IPS-NIHi7 (cell line): ENCODE results near the gene ATP1A2.

Experiments
- DNase-seq: peaks from one replicate; pipeline ENCODE4 v3.0.0; 2012; ENCODE audit warnings: mixed read lengths; ENCODE audit errors: extremely low spot score

ATP1A2 gene

DNA sequence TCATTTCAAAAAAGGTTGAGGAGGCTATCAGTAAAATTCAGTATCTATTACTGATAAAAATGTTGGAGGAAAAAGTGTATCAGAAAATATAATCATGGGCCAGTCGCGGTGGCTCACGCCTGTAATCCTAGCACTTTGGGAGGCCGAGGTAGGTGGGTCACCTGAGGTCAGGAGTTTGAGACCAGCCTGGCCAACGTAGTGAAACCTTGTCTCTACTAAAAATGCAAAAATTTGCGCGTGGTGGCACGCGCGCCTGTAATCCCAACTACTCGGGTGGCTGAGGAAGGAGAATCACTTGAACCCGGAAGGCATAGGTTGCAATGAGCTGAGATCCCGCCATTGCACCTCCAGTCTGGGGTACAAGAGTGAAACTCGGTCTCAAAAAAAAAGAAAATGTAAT is 30.5 kb downstream of the ATP1A2 start:
- DNase-seq = no peak

DNA sequence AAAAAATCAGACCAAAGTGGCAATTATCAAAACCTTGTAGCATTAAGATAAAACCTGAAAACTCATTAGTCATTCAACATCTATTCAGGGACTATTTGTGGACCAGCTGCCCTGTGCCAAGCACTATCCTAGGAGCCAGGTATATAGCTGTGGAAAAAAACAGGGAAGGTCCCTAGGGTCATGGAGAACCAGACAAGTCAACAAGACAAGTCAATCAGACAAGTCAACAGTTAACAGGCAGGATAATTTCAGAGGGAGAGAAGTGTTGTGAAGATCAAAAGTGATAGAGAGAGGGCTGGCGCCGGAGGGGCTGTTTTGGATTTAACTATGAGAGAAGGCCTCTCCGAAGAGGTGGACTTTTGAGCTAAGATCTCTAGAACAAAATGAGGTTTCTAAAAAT is 32.6 kb downstream of the ATP1A2 start:
- DNase-seq = no peak

DNA sequence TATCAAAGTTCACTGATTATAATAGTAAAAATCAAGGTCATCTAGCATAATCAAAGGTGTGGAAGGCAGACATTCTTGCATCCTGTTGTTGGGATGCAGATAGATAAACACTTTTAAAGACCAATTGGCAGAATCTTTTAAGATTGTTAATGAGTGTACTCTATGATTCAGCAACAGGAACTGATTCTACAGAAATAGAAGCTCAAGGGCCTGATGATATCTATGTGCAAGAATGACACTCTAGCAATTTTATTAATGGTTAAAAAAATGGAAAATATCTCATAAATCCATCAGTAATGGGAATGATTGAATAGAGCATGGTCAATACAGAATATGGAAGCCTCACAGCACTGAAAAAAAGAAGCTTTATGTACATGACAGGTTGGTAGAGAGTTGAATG is 33.7 kb downstream of the ATP1A2 start:
- no peak for DNase-seq

DNA sequence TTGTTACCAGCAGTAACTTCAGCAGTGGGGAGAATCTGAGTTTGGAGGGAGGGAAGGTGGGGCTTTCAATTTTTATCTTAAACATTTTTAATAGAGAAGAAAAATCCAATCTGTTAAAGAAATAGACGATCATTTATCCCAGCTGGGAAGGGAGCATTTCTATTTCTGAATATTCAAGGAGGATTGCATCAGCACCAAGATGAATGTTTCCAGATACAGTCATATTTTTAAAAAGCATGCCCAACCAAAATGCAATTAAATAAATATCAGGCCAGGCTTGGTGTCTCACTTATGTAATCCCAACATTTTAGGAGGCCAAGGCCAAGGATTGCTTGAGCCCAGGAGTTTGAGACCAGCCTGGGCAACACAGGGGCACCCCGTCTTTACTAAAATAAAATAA is 34.2 kb downstream of the ATP1A2 start:
- no peak for DNase-seq

DNA sequence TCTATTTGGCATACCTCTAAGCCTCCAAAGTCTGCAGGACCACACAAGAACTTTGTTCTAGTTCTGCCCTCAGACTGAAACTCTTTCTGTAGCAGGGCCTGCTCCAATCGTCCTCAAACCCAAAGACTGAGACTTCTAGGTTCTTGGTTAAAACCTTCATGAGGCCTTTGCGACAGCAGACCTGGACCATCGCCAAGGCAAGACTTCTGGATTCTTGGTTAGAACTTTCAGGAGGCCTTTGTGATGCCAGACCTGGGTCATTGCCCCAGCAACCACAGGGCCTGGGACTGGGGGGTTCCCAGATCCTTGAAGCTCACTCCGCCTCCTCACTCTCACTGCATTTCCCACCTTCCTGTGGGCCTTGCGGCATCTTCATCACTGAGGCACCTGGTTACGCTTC is 35.7 kb downstream of the ATP1A2 start, which contains the start of gene ATP1A4:
Gene ATP1A4, plus strand, starts transcription at position 301 of the 400 bp plus-strand sequence. CDS start 438 bp downstream, outside the sequence.
- no peak for DNase-seq

DNA sequence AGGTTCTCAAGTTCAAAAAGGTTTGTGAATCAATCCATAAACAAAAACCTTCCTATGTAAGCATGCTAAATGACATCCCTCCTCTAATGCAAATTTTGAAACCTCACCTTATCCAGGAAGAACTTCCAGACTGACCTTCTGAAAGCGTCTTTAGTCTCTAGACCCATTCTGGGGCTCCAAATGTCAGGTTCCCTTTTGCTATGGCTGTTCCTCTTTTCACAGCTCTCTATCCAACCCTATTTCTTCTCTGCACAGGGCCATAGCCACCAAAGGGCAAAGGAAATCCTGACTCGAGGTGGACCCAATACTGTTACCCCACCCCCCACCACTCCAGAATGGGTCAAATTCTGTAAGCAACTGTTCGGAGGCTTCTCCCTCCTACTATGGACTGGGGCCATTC is 39.2 kb downstream of the ATP1A2 start:
- DNase-seq = no peak

DNA sequence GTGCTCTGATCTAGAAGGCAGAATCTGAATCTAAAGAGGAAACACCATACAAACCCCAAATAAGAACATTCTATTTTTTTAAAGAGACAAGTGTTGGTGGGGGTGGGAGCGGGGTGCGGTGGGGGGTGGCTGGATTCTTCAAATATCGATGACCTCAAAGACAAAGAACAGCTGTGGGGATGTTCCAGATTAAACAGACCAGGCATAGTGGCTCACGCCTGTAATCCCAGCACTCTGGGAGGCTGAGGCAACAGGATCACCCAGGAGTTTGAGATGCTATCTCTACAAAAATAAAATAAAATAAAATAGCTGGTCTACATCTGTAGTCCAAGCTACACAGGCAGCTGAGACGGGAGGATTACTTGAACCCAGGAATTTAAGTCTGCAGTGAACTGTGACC is 40.8 kb downstream of the ATP1A2 start:
- no peak for DNase-seq

DNA sequence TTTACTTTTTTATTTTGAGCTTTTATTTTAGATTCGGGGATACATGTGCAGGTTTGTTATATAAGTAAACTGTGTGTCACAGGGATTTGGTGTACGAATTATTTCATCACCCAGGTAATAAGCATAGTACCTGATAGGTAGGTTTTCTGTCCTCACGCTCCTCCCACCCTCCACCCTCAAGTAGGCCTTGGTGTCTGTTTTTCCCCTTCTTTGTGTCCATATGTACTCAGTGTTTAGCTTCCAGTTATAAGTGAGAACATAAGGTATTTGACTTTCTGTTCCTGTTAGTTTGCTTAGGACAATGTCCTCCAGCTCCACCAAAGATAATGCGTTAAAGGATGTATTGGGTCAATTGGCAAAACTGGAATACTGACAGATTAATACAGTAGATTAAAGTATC is 41.6 kb downstream of the ATP1A2 start:
- DNase-seq = no peak

DNA sequence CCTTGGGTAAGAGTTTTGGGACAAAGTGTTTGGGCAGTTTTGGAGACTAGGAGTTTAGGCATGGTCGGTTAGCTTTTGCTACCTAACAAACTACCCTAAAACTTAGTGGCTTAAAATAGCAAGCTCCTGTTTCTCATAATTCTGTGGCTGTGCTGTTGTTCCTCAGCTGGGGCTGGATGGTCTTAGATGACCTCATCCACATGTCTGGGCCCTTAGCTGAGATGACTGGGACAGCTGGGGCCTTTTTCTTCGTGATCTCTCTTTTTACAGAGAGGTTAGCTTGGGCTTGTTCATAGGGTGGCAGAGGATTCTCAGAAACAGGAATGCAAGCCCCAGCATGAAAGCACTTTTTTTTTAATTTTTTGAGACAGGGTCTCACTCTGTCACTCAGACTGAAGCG is 42.5 kb downstream of the ATP1A2 start:
- no peak for DNase-seq

DNA sequence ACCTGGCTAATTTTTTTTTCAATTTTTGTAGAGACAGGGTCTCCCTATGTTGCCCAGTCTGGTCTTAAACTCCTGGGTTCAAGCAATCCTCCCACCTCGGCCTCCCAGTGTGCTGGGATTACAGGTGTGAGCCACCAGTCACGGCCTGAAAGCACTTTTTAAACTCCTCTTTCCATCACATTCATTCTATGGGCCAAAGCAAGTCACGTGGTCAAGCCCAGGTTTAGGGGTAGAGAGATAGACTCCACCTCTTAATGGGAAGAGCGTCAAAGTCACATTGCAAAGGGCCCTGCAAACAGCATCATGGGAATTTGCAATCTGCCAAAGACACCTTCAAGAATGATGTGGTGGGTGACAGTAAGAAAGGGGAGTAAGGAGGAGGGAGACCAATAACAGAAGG is 43.0 kb downstream of the ATP1A2 start:
- DNase-seq = no peak

DNA sequence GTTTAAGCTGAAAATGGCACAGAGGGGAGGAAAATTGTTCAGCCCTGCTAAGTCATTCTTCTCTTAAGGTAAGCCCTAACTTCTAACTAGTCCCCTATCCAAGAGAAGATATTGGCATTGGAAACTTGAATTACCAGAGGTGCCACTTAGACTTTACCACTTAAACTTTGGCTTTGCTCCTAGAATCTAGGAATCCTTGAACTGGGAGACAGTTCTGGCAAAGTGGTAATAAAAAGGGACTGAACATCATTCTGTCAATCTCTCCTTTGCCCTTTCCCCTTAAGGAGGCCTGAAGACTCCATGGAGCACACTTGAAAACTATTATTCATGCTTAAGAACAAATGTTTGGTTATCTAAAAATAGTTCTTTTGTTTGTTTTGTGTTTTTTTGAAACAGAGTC is 44.3 kb downstream of the ATP1A2 start:
- no peak for DNase-seq

DNA sequence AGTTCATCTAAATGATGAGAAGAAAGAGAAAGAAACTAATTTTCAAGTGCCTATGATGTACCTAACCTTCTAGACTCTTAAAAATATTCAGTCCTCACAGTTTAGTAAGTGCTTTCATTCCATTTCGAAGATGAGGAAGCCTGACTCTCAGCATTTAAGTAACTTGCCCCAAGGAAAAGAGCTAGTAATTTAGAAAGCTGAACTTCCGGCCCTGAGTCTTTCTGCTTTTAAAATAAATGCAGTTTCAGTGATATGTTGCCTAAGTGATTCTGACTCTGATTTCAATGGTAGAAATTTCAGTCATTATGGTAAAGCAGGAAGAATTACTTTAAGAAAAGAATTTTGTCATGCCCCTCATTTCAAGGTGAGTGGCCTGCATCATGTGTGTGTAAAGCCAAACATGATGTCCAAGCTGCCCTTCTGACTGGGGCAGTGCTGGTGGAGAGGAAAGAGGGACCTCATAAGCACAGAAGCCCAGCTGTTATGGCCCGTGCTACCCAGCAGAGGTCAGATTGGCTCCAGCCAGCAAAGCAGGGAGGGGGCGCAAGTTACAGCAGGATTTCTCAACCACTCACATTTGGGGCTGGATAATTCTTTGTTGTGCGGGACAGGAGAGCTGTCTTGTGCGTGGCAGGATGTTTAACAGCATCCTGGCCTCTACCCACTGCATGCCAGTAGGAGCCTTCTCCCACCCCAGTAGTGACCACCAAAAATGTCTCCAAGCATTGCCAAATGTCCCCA is 46.6 kb downstream of the ATP1A2 start:
- peak; percentile 85 for DNase-seq

DNA sequence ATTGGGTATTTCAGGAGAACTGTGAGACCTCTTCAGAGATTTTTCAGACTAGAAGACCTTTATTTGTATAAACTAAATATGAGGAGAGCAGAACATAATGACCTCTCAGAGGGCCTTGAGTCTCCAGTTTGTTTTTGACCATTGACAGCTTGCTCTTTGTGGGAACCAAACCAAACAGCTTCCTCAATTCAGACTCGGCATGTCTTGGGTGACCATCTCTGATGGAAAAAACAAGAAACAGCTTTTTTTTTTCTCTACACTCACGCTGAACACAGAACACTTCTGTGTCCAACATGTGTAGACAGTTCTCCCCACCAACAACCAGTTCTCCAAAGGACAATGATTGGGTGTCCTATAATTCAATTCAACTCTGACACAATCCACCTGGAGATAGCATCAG is 47.4 kb downstream of the ATP1A2 start:
- DNase-seq = no peak

DNA sequence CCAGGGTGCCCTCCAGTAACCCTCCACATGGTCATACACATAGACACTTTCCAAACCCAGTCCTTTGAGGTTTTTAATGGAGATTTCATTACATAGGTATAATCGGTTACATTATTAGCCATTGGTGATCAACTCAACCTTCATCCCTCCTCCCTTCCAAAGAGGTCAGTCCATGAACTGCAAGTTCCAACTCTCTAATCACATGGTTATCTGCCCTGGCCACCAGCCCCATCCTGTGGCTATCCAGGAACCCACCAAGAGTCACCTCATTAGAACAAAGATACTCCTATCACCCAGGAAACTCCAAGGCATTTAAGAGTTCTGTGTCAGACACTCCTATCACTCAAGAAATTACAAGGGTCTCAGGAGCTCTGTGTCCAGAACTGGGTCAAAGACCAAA is 48.1 kb downstream of the ATP1A2 start:
- DNase-seq = no peak

DNA sequence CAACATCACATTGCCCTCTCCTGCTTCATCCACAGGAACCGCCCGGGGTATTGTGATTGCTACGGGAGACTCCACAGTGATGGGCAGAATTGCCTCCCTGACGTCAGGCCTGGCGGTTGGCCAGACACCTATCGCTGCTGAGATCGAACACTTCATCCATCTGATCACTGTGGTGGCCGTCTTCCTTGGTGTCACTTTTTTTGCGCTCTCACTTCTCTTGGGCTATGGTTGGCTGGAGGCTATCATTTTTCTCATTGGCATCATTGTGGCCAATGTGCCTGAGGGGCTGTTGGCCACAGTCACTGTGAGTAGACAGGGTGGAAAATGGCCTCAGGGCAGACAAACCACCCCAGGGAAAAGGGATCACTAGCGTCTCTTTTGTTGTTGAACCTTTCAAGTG is 48.6 kb downstream of the ATP1A2 start:
- no peak for DNase-seq

DNA sequence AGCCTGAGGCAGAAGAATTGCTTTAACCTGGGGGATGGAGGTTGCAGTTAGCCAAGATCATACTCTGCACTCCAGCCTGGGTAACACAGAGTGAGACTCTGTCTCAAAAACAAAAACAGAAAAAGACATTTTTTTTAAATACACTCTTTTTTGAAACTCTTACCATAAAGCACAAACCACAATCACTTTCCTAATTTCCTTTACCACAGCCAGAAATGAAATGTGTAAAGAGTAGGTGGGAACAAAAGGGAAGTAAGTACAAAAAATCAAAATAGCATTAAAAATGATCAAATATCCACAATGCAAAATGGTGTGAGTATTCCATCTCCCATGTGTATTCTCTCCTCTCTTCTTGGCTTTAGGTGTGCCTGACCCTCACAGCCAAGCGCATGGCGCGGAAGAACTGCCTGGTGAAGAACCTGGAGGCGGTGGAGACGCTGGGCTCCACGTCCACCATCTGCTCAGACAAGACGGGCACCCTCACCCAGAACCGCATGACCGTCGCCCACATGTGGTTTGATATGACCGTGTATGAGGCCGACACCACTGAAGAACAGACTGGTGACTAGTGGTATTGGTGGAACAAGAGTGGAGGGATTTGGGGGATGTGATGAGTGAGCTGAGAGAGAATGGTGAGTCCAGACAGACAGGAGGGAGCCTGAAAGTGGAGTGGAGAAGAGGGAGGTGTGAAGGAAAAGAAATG is 50.8 kb downstream of the ATP1A2 start:
- no peak for DNase-seq

DNA sequence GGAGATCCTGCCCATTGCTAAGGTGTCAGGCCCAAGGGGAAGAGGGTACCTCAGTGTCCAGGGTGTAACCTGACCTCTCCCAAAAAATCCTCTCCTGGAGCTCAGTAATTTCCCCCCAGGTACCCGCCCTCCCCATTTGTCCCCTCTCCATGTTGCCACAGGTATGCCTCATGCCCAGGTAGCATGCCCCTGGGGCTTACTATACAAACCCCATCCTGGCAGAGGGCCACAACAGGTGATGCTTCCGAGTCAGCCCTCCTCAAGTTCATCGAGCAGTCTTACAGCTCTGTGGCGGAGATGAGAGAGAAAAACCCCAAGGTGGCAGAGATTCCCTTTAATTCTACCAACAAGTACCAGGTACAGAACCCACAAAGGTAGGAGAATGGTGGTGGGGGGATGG is 51.5 kb downstream of the ATP1A2 start:
- no peak for DNase-seq

DNA sequence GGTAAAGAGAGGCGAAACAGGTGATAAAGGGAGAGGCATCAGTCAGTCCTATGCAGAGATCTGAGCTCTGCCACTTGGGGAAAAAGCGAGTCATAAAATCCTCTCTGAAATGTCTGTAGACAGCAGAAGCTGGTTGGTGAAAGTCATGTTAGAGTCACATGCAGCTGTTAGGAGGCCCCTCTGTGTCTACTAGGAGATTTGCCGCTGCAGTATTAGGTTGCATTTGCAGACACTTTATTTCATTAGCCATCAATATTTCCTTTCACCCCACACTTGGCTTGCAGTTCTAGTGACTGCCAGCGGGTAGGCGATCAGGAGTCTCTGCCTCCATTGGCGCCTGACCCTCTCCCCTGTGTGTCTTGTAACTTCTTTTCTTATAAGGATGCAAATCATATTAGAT is 52.0 kb downstream of the ATP1A2 start:
- no peak for DNase-seq

DNA sequence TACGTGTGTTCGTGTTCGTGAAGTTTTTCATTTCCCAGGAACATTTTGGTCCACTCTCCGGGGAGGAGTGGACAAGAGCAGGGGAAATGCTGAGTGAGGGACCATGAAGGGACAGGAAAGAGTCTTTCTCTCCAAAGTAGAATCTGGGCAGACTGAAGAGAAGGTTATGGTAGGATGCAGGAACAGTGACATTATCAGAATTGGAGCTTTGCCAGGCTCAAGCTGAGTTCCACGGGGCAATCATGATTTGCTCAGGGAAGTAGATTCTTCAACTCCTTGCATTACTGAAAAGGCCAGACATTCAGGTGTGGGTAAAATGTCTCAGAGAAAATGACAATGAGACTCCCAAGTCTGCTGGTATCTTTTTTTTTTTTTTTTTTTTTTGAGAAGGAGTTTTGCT is 52.5 kb downstream of the ATP1A2 start:
- no peak for DNase-seq

DNA sequence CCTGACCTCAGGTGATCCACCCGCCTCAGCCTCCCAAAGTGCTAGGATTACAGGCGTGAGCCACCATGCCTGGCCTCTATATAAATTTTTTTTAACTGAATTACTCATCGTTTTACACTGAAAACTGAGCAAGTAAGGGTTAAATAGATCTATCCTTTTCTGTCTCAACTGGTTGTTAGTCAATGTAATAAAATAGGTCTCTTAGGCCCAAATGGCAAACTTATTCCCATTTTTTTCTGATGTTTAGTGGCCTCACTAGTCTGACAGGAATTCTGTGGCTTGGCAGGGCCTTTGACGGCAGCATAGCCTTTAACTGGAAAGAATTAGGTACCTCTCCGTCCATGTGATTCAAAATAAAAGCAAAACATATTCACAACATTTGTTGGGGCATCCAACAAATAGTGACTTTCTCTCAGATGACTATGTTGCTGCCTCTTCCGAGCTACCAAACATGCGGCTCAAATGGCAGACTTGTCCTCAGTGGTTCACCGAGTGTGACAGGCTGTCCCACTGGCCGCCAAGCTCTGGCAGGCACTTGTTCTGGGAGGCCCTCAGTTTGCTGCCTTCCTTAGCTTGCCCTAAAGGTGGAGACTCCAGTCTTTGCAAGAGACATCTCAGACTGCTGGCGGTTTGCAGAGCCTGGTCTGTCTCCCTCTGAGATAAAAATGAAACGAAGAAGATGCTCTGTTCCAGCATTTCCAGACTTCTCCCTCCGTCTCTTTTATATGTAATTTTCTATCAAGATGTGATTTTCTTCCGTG is 53.2 kb downstream of the ATP1A2 start:
- DNase-seq = peak; percentile 76

DNA sequence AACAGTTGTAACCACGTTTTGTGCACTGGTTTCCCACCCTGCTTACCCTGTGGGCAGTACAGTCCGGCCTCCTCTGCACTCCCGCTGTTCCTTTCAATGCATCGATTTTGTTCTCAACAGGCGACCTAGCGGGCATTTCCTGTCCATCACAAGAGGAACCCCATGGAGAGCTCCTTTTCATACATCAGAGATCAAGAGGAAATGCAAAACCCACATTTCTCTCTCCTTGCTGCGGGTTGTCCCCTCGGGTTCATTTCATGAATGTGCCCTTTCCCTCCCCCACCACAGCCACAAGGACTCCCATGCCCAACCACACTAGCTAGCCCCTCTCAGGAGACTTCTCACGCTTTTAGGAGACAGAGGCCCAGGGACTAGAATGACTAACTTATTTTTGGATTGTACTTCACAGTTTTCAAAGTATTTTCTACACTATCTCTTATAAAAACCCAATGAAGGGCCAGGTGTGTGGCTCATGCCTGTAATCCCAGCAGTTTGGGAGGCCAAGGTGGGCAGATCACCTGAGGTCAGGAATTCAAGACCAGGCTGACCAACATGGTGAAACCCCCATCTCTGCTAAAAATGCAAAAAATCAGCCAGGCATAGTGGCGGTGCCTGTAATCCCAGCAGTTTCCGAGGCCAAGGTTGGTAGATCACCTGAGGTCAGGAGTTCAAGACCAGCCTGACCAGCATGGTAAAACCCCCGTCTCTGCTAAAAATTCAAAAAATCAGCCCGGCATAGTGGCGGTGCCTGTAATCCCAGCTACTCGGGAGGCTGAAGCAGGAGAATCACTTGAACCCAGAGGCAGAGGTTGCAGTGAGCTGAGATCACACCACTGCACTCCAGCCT is 54.2 kb downstream of the ATP1A2 start:
- peak; percentile 82 for DNase-seq

DNA sequence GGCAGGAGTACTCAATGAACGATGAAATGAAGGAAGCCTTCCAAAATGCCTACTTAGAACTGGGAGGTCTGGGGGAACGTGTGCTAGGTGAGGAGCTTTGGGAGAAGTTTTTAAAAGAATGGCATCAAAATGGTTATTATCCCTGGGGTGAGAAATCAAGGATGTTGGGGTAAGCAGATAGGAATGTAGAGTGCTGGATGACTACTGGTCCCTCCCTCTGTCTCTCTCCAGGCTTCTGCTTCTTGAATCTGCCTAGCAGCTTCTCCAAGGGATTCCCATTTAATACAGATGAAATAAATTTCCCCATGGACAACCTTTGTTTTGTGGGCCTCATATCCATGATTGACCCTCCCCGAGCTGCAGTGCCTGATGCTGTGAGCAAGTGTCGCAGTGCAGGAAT is 55.8 kb downstream of the ATP1A2 start:
- no peak for DNase-seq
